Transverse colon (tissue), 4 donors: Measurements from ENCODE around the gene FUT6.

Experiments used
- CTCF ChIP-seq, 5 experiments: fragments of 200-600 bp in 3 of 5; fragments of 450-650 bp in 2 of 5; sonication (generic) in 3 of 5; IDR thresholded peaks; 1 replicate in 2 of 5; 2 replicates in 3 of 5; pipeline ENCODE4 v1.5.1; 2016 to 2017; ENCODE audit warnings: antibody characterized with exemption in 5 of 5, inconsistent platforms in 3 of 5, mild to moderate bottlenecking in 2 of 5, moderate library complexity in 1 of 5
- EP300 ChIP-seq: sonication (generic); formaldehyde crosslinking; IDR thresholded peaks from one replicate; pipeline ENCODE4 v1.6.1; 2017; ENCODE audit warnings: antibody characterized with exemption, low read depth
- POLR2A ChIP-seq: fragments of 450-650 bp; IDR thresholded peaks from one replicate; pipeline ENCODE4 v1.6.1; 2016; ENCODE audit warnings: antibody characterized with exemption, mild to moderate bottlenecking, moderate library complexity
- POLR2AphosphoS5 ChIP-seq, 3 donors: sonication (generic); formaldehyde crosslinking; IDR thresholded peaks; one replicate each; pipeline ENCODE4 v1.6.1; 2016; ENCODE audit warnings: antibody characterized with exemption in 3 of 3

GRCh38 chr19:5804516-5805461, 34.7 kb downstream of the FUT6 start, which contains the start of gene NRTN:
- TF ChIP-seq CTCF (IDR thresholded peaks at IDR 0.05) = no peak
- TF ChIP-seq POLR2A = no peak
- no peak for TF ChIP-seq POLR2AphosphoS5 (IDR thresholded peaks at IDR 0.05)
- no peak for TF ChIP-seq EP300
